HL-60 (cell line): ENCODE data around the gene CSNK1A1L.

Experiments
- DNase-seq, 2 experiments: peaks; one replicate each; pipeline ENCODE4 v3.0.0-alpha.2; 2010 to 2020; ENCODE audit warnings: low read depth in 1 of 2, low spot score in 1 of 2
- H3K27ac ChIP-seq: fragments of 250-450 bp; sonication (Bioruptor Pico); replicated peaks from 2 replicates; pipeline ENCODE4 v1.5.1; 2020; ENCODE audit warnings: mild to moderate bottlenecking, moderate library complexity
- H3K27me3 ChIP-seq: fragments of 250-450 bp; sonication (Bioruptor Pico); 2 replicates; pipeline ENCODE4 v1.5.1; 2021; ENCODE audit warnings: mild to moderate bottlenecking, moderate library complexity; ENCODE audit not compliant: insufficient read depth, poor library complexity, severe bottlenecking
- H3K4me3 ChIP-seq: replicated peaks from 2 replicates; pipeline ENCODE4 v1.5.1; 2011; ENCODE audit warnings: mild to moderate bottlenecking, control low read depth, low read length; ENCODE audit not compliant: insufficient read depth
- GABPA ChIP-seq: IDR thresholded peaks from 2 replicates; pipeline ENCODE4 v1.6.1; 2012; ENCODE audit warnings: low read depth
- POLR2AphosphoS5 ChIP-seq: IDR thresholded peaks from 2 replicates; pipeline ENCODE4 v1.6.1; 2012; ENCODE audit warnings: low read depth
- REST ChIP-seq: IDR thresholded peaks from 2 replicates; pipeline ENCODE4 v1.6.1; 2012; ENCODE audit warnings: low read depth; ENCODE audit not compliant: insufficient replicate concordance
- SPI1 ChIP-seq: IDR thresholded peaks from 2 replicates; pipeline ENCODE4 v1.6.1; 2012; ENCODE audit warnings: low read depth, mild to moderate bottlenecking, borderline replicate concordance
- TF ChIP-seq, protein P1 (sequence below): IDR thresholded peaks from one replicate; pipeline ENCODE4 v1.5.1; 2011; ENCODE audit warnings: low read length, control low read depth, inconsistent platforms; ENCODE audit not compliant: insufficient read depth

The CSNK1A1L gene

DNA sequence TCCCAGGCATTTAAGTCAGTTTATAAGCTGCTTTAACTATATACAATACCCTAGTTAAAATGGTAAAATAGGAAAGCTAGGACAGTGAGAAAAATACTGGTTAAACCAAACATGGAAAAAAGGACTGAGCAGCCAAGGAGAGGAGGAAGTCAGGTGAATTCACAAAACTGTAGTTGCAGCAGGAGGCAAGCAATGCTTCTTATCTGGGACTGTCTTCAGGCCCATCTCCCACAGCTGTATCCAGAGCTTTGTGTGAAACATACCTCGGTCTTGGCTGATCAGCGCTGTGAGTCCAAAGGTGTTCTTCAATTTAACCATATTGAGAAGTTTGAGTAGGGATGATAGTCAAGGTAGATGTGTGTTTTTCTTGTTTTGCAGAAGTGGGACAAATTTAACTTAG is 30.3 kb downstream of the CSNK1A1L start:
- TF ChIP-seq GABPA (no peak), SPI1 (no peak), REST (no peak), POLR2AphosphoS5 (no peak)
- TF ChIP-seq, protein P1, sequence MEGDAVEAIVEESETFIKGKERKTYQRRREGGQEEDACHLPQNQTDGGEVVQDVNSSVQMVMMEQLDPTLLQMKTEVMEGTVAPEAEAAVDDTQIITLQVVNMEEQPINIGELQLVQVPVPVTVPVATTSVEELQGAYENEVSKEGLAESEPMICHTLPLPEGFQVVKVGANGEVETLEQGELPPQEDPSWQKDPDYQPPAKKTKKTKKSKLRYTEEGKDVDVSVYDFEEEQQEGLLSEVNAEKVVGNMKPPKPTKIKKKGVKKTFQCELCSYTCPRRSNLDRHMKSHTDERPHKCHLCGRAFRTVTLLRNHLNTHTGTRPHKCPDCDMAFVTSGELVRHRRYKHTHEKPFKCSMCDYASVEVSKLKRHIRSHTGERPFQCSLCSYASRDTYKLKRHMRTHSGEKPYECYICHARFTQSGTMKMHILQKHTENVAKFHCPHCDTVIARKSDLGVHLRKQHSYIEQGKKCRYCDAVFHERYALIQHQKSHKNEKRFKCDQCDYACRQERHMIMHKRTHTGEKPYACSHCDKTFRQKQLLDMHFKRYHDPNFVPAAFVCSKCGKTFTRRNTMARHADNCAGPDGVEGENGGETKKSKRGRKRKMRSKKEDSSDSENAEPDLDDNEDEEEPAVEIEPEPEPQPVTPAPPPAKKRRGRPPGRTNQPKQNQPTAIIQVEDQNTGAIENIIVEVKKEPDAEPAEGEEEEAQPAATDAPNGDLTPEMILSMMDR, result no peak
- Histone ChIP-seq H3K4me3 (no peak overlapping the region), H3K27me3 (no peaks in the 10 kb centered on the region), H3K27ac (no peak overlapping the region)
- DNase-seq, result no peak

GRCh38 chr13:37074703-37075102 is 30.8 kb downstream of the CSNK1A1L start:
- H3K27me3 ChIP-seq, result no peaks in the 10 kb centered on the region
- DNase-seq, result no peak
- H3K27ac ChIP-seq, result no peak overlapping the region
- no peak overlapping the region for H3K4me3 ChIP-seq
- no peak for TF ChIP-seq SPI1

DNA sequence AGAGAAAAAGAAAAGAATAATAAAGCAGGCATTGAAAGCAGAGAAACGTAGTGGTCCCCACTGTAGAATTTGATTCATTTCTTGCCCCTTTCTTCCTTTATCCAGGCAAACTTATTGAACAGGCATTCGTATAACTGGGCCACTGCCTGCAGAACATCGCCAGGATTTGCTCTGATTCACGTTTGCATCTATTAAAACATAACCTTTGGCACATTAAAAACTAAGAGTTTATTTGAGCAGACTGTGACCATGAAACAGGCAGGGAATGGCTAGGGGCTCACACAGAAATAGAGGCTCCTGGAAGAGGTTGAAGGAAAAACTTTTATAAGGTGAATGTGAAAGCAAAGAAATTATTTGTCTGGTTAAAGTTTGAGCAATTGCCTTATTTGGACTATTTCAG is 33.4 kb downstream of the CSNK1A1L start:
- H3K27me3 ChIP-seq, result no peaks in the 10 kb centered on the region
- H3K27ac ChIP-seq, result no peak overlapping the region
- TF ChIP-seq REST (no peak), POLR2AphosphoS5 (no peak), GABPA (no peak), SPI1 (no peak)
- TF ChIP-seq, protein P1, result no peak
- H3K4me3 ChIP-seq, result no peak overlapping the region
- no peak for DNase-seq

DNA sequence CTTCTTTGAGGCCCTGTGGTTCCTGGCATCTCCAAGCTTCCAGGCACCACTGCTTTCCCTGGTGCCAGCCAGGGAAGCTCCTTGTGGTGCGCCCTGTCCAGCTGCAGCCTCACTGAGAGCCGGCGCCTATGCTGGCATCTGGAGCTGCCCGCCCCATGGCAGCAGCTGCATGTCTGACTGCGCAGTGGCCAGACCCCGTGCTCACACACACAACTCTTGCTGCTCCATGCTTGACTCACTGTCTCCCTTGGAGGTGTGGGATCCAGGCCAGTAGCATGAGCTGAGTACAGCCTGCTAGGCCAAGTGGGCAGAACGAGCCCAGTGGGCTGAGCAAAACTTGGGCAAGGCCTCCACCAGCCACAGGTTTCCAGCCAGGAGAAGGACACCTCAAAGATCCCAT is 34.5 kb downstream of the CSNK1A1L start:
- no peak overlapping the region for H3K27ac ChIP-seq
- no peak for TF ChIP-seq GABPA
- TF ChIP-seq REST, result no peak
- TF ChIP-seq SPI1, result no peak
- TF ChIP-seq, protein P1, result no peak
- no peak for TF ChIP-seq POLR2AphosphoS5
- H3K27me3 ChIP-seq, result no peaks in the 10 kb centered on the region
- no peak for DNase-seq
- H3K4me3 ChIP-seq, result no peak overlapping the region
